HCT116 (cell line): ENCODE measurements around the gene MAIP1. TPM values are rescaled to one million over a fixed set of nuclear protein-coding genes. Genes with fewer than 3 reads are reported as not detected.

ENCODE experiments used
- ATAC-seq: fragments of 200-7000 bp; cut with Tn5 transposase; 2 replicates; pipeline ENCODE4 v1.9.1; 2020; ENCODE audit warnings: mild to moderate bottlenecking, moderate library complexity
- BruUV-seq: library from RNA; stranded (reverse); fragments of 400-500 nt; replicated peaks from 2 replicates; lab custom pipeline; 2021; lab: Mats Ljungman, UMichigan
- CTCF ChIA-PET: fragments of 300-600 bp; sonication (Branson Sonifier 250); formaldehyde crosslinking; loops from one replicate; lab custom pipeline; 2021; ENCODE audit warnings: antibody characterized with exemption; lab: Charles Lee
- POLR2A ChIA-PET: fragments of 300-600, 350-600 bp; sonication (Branson Sonifier 250); formaldehyde crosslinking; loops from one replicate; lab custom pipeline; 2021; ENCODE audit warnings: antibody characterized with exemption; lab: Charles Lee
- RAD21 ChIA-PET, 2 experiments: fragments of 300-600 bp; sonication (Branson Sonifier 250); formaldehyde crosslinking; loops; one replicate each; lab custom pipeline; 2023; ENCODE audit warnings: low total read pairs in 2 of 2; ENCODE audit not compliant: uncharacterized antibody in 2 of 2, unreplicated experiment in 2 of 2, low non-redundant PET in 1 of 2; lab: Charles Lee
- DNase-seq: peaks from one replicate; pipeline ENCODE4 v3.0.0-alpha.2; 2010; ENCODE audit warnings: low read depth, low spot score
- H2AFZ ChIP-seq: fragments of 200-600 bp; shearing (Covaris generic), sonication (generic); 2 replicates; pipeline ENCODE4 v1.6.1; 2017; ENCODE audit warnings: low read depth, mixed run types, mixed read lengths, antibody characterized with exemption, low read length; ENCODE audit not compliant: poor library complexity, severe bottlenecking
- H3K27ac ChIP-seq: 2 replicates; pipeline ENCODE4 v1.5.1; 2012; ENCODE audit warnings: low read depth, low read length
- H3K27me3 ChIP-seq: fragments of 200-600 bp; sonication (generic); 2 replicates; pipeline ENCODE4 v1.6.1; 2016; ENCODE audit warnings: mixed run types, low read length, mixed read lengths; ENCODE audit not compliant: insufficient read depth
- H3K36me3 ChIP-seq, 2 experiments: fragments of 200-500 bp in 1 of 2; fragments of 200-600 bp in 1 of 2; sonication (Bioruptor generic) in 1 of 2; sonication (generic) in 1 of 2; 2 replicates each; pipeline versions ENCODE4 v1.5.1 to v1.6.1; 2014 to 2016; ENCODE audit warnings: low read length in 2 of 2, inconsistent platforms in 1 of 2, mixed read lengths in 1 of 2, mixed run types in 1 of 2; ENCODE audit not compliant: insufficient read depth in 2 of 2, control insufficient read depth in 1 of 2
- H3K4me1 ChIP-seq, 2 experiments: fragments of 200-600 bp in 1 of 2; sonication (generic) in 1 of 2; 2 replicates each; pipeline versions ENCODE4 v1.5.1 to v1.6.1; 2012 to 2017; ENCODE audit warnings: low read length in 2 of 2, inconsistent platforms in 1 of 2, mild to moderate bottlenecking in 1 of 2, mixed read lengths in 1 of 2, mixed run types in 1 of 2, moderate library complexity in 1 of 2; ENCODE audit not compliant: insufficient read depth in 2 of 2, control insufficient read depth in 1 of 2
- H3K4me2 ChIP-seq: fragments of 200-600 bp; sonication (generic); 2 replicates; pipeline ENCODE4 v1.6.1; 2017; ENCODE audit warnings: mixed run types, low read length, mixed read lengths
- H3K4me3 ChIP-seq, 2 experiments: fragments of 200-600 bp in 1 of 2; sonication (generic) in 1 of 2; replicated peaks in 1 of 2; 2 replicates each; pipeline ENCODE4 v1.5.1; 2011 to 2016; ENCODE audit warnings: low read length in 2 of 2, control low read depth in 1 of 2, low read depth in 1 of 2, mild to moderate bottlenecking in 1 of 2, mixed read lengths in 1 of 2, mixed run types in 1 of 2
- H3K79me2 ChIP-seq: fragments of 200-600 bp; sonication (generic); 2 replicates; pipeline ENCODE4 v1.6.1; 2017; ENCODE audit warnings: mild to moderate bottlenecking, mixed run types, low read length, moderate library complexity, mixed read lengths; ENCODE audit not compliant: insufficient read depth
- H3K9ac ChIP-seq: fragments of 200-600 bp; sonication (generic); 2 replicates; pipeline ENCODE4 v1.6.1; 2016; ENCODE audit warnings: low read length, mixed read lengths
- H3K9me2 ChIP-seq: fragments of 200-600 bp; sonication (generic), shearing (Covaris generic); 2 replicates; pipeline ENCODE4 v1.6.1; 2017; ENCODE audit warnings: mixed run types, mild to moderate bottlenecking, moderate library complexity; ENCODE audit not compliant: insufficient read depth
- H3K9me3 ChIP-seq, 2 experiments: fragments of 200-500 bp in 1 of 2; fragments of 200-600 bp in 1 of 2; sonication (Bioruptor generic) in 1 of 2; sonication (generic) in 1 of 2; 2 replicates each; pipeline ENCODE4 v1.6.1; 2014 to 2017; ENCODE audit warnings: low read length in 2 of 2, mixed read lengths in 2 of 2, inconsistent platforms in 1 of 2, low read depth in 1 of 2, mild to moderate bottlenecking in 1 of 2, mixed run types in 1 of 2, moderate library complexity in 1 of 2; ENCODE audit not compliant: control insufficient read depth in 1 of 2, insufficient read depth in 1 of 2
- H4K20me1 ChIP-seq: fragments of 200-600 bp; sonication (generic), shearing (Covaris generic); 2 replicates; pipeline ENCODE4 v1.6.1; 2017; ENCODE audit warnings: mixed run types, mild to moderate bottlenecking, moderate library complexity; ENCODE audit not compliant: insufficient read depth
- ATF3 ChIP-seq: IDR thresholded peaks from 2 replicates; pipeline ENCODE4 v1.6.1; 2012
- CTCF ChIP-seq, 3 experiments: fragments of 200-600 bp in 1 of 3; sonication (generic) in 1 of 3; IDR thresholded peaks in 2 of 3; conservative IDR thresholded peaks in 1 of 3; 2 replicates each; pipeline ENCODE4 v1.5.1; 2012 to 2017; ENCODE audit warnings: low read depth in 2 of 3, low read length in 2 of 3, antibody characterized with exemption in 1 of 3, borderline replicate concordance in 1 of 3, control low read depth in 1 of 3, mild to moderate bottlenecking in 1 of 3, mixed read lengths in 1 of 3, mixed run types in 1 of 3, moderate library complexity in 1 of 3; ENCODE audit not compliant: insufficient read depth in 1 of 3
- ELF1 ChIP-seq: IDR thresholded peaks from 2 replicates; pipeline ENCODE4 v1.6.1; 2012; ENCODE audit warnings: low read depth, borderline replicate concordance
- EZH2 ChIP-seq: fragments of 200-600 bp; sonication (generic); IDR thresholded peaks from 2 replicates; pipeline ENCODE4 v1.6.1; 2017; ENCODE audit warnings: antibody characterized with exemption, mixed run types
- EZH2phosphoT487 ChIP-seq: fragments of 200-600 bp; IDR thresholded peaks from 2 replicates; pipeline ENCODE4 v1.6.1; 2018; ENCODE audit warnings: antibody characterized with exemption, borderline replicate concordance
- FOSL1 ChIP-seq: IDR thresholded peaks from 2 replicates; pipeline ENCODE4 v1.6.1; 2012; ENCODE audit warnings: low read depth
- MAX ChIP-seq: IDR thresholded peaks from 2 replicates; pipeline ENCODE4 v1.6.1; 2012
- POLR2AphosphoS5 ChIP-seq: IDR thresholded peaks from 2 replicates; pipeline ENCODE4 v1.6.1; 2011; ENCODE audit warnings: mild to moderate bottlenecking, low read depth, low read length, moderate library complexity
- REST ChIP-seq: IDR thresholded peaks from 2 replicates; pipeline ENCODE4 v1.6.1; 2012; ENCODE audit warnings: low read depth
- SIN3A ChIP-seq: IDR thresholded peaks from 2 replicates; pipeline ENCODE4 v1.6.1; 2012; ENCODE audit warnings: low read depth
- SRF ChIP-seq: IDR thresholded peaks from 2 replicates; pipeline ENCODE4 v1.6.1; 2012; ENCODE audit warnings: low read depth
- TCF7L2 ChIP-seq: IDR thresholded peaks from 2 replicates; pipeline ENCODE4 v1.7.0; 2011; ENCODE audit warnings: borderline replicate concordance, inconsistent platforms; ENCODE audit not compliant: insufficient read depth, insufficient read length; ENCODE audit errors: extremely low read depth
- YY1 ChIP-seq: IDR thresholded peaks from 2 replicates; pipeline ENCODE4 v1.6.1; 2011; ENCODE audit warnings: low read length, low read depth, moderate library complexity, mild to moderate bottlenecking; ENCODE audit not compliant: insufficient replicate concordance; ENCODE audit errors: extremely low read depth
- ZBTB33 ChIP-seq: IDR thresholded peaks from 2 replicates; pipeline ENCODE4 v1.6.1; 2011; ENCODE audit warnings: mild to moderate bottlenecking, low read length, moderate library complexity; ENCODE audit not compliant: insufficient replicate concordance; ENCODE audit errors: extremely low read depth
- ZFX ChIP-seq: fragments of 450-650 bp; IDR thresholded peaks from 2 replicates; pipeline ENCODE4 v1.6.1; 2017
- intact Hi-C: fragments of 100-400 bp; cut with micrococcal nuclease; formaldehyde crosslinking; loops from 2 replicates; pipeline ENCODE4 v1.10.0; 2022
- total RNA-seq: library from RNA; stranded (reverse); gene quantifications from one replicate; pipeline ENCODE4 v1.2.1, GENCODE V29; 2021; ENCODE audit not compliant: unreplicated experiment

MAIP1 gene
- total RNA-seq, 1 experiment from 2014 or later, result 32.5 TPM

- H3K9me3 ChIP-seq, result no peaks in the 10 kb centered on the region
- no peaks in the 10 kb centered on the region for H4K20me1 ChIP-seq
- H3K27ac ChIP-seq, result no peak overlapping the region
- no peak overlapping the region for H3K9ac ChIP-seq
- no peak overlapping the region for H2AFZ ChIP-seq
- BruUV-seq, result no TSS peak
- intact Hi-C loops, result no loop called here
- H3K9me2 ChIP-seq, result no peaks in the 10 kb centered on the region
- TF ChIP-seq CTCF (IDR thresholded peaks at IDR 0.05 in 2 of 3, conservative IDR thresholded peaks at IDR 0.05 in 1 of 3; ENCODE audit: borderline replicate concordance in 1 of 3, insufficient read depth in 1 of 3, low read depth in 2 of 3, low read length in 2 of 3) (no peak), EZH2phosphoT487 (no peak), YY1 (no peak), ZFX (no peak), SRF (no peak), MAX (no peak), ATF3 (no peak), SIN3A (no peak), POLR2AphosphoS5 (no peak), ELF1 (no peak), EZH2 (no peak), REST (no peak), TCF7L2 (no peak), ZBTB33 (no peak), FOSL1 (no peak)
- TF ChIP-seq, all 23 proteins: peak for 0
- Histone ChIP-seq H3K27me3 (no peaks in the 10 kb centered on the region), H3K4me2 (no peak overlapping the region), H3K79me2 (no peaks in the 10 kb centered on the region), H3K4me1 (peaks cover 0 to 5% of the 10 kb centered on the region in 2 experiments; a peak in 1 of 4 replicates), H3K4me3 (no peak overlapping the region), H3K36me3 (no peaks in the 10 kb centered on the region)
- POLR2A ChIA-PET, result no interaction called here
- no peak for ATAC-seq
- DNase-seq, result no peak
- CTCF ChIA-PET, result no interaction called here
- RAD21 ChIA-PET, result no interaction called here
Measured at GRCh38 chr2:200005675-200006074, 50.3 kb downstream of the MAIP1 start.
